Fibroblast of lung (primary cell): ENCODE data around the gene DDR2.
"Not testable (repeated sequence)": the region's sequence is repeated elsewhere in the genome, so short reads cannot be mapped to it uniquely, and the experiment has no call there.

ENCODE experiments used
- EZH2 ChIP-seq: IDR thresholded peaks from 2 replicates; pipeline ENCODE4 v1.5.1; 2012; ENCODE audit warnings: low read length, control low read depth, mild to moderate bottlenecking; ENCODE audit errors: missing control alignments
- TF ChIP-seq, protein P1 (sequence below), 2 donors: IDR thresholded peaks in 1 of 2; conservative IDR thresholded peaks in 1 of 2; 1 replicate in 1 of 2; 2 replicates in 1 of 2; pipeline ENCODE4 v1.5.1; 2011 to 2012; ENCODE audit warnings: low read length in 2 of 2, control low read depth in 1 of 2, inconsistent platforms in 1 of 2, low read depth in 1 of 2, mild to moderate bottlenecking in 1 of 2

- TF ChIP-seq, protein P1, sequence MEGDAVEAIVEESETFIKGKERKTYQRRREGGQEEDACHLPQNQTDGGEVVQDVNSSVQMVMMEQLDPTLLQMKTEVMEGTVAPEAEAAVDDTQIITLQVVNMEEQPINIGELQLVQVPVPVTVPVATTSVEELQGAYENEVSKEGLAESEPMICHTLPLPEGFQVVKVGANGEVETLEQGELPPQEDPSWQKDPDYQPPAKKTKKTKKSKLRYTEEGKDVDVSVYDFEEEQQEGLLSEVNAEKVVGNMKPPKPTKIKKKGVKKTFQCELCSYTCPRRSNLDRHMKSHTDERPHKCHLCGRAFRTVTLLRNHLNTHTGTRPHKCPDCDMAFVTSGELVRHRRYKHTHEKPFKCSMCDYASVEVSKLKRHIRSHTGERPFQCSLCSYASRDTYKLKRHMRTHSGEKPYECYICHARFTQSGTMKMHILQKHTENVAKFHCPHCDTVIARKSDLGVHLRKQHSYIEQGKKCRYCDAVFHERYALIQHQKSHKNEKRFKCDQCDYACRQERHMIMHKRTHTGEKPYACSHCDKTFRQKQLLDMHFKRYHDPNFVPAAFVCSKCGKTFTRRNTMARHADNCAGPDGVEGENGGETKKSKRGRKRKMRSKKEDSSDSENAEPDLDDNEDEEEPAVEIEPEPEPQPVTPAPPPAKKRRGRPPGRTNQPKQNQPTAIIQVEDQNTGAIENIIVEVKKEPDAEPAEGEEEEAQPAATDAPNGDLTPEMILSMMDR (conservative IDR thresholded peaks at IDR 0.05 in 1 of 2, IDR thresholded peaks at IDR 0.05 in 1 of 2; ENCODE audit: low read depth in 1 of 2, low read length in 2 of 2), result not testable (repeated sequence)
- TF ChIP-seq EZH2, result not testable (repeated sequence)
These were observed 97.0 kb downstream of the DDR2 start for GRCh38 chr1:162729195-162729774.
